Measurements from ENCODE around the gene DIAPH2. TPM values are rescaled to one million over a fixed set of nuclear protein-coding genes. Genes with fewer than 3 reads are reported as not detected.

The DIAPH2 gene
- total RNA-seq, 1 experiment from 2014 or later = 4.1 TPM

DNA sequence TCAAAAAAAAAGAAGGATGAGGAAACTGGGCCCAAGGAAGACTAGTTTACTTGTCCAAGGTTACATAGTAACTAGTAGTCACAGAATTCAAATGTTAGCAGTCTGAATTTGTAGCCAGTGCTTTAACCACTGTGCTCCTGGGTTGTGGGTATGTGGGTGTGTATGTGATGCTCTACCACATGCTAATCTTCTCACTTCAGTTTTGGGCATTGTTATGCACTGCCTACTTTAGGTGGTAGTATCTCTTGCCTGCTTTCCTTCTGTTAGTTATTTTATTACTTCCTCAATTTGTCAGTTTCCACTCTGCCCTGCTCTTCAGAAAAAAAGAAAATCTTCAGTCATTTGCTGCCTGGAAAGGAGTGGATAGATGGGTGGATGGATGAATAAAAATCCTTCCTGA lies 418.3 kb downstream of the DIAPH2 start:
- H3K27me3 ChIP-seq (replicated peaks) = no peaks in the 10 kb centered on the region
- no peaks in the 10 kb centered on the region for H3K9me3 ChIP-seq (replicated peaks)
- H3K4me3 ChIP-seq = no peak overlapping the region
- no peaks in the 10 kb centered on the region for H3K36me3 ChIP-seq
- no peak overlapping the region for H3K27ac ChIP-seq
- no peak for DNase-seq (ENCODE audit: low read depth in 1 of 2, low spot score in 2 of 2)
- H3K4me1 ChIP-seq (replicated peaks) = no peaks in the 10 kb centered on the region

GRCh38 chrX:97109730-97110129 lies 425.1 kb downstream of the DIAPH2 start:
- Histone ChIP-seq H3K4me3 (no peak overlapping the region), H3K27me3 (replicated peaks) (no peaks in the 10 kb centered on the region), H3K9me3 (replicated peaks) (no peaks in the 10 kb centered on the region), H3K36me3 (no peaks in the 10 kb centered on the region), H3K27ac (no peak overlapping the region), H3K4me1 (replicated peaks) (no peaks in the 10 kb centered on the region)
- no peak for DNase-seq (ENCODE audit: low read depth in 1 of 2, low spot score in 2 of 2)

GRCh38 chrX:97117572-97117971 lies 432.9 kb downstream of the DIAPH2 start:
- no peak for DNase-seq (ENCODE audit: low read depth in 1 of 2, low spot score in 2 of 2)
- no peaks in the 10 kb centered on the region for H3K36me3 ChIP-seq

DNA sequence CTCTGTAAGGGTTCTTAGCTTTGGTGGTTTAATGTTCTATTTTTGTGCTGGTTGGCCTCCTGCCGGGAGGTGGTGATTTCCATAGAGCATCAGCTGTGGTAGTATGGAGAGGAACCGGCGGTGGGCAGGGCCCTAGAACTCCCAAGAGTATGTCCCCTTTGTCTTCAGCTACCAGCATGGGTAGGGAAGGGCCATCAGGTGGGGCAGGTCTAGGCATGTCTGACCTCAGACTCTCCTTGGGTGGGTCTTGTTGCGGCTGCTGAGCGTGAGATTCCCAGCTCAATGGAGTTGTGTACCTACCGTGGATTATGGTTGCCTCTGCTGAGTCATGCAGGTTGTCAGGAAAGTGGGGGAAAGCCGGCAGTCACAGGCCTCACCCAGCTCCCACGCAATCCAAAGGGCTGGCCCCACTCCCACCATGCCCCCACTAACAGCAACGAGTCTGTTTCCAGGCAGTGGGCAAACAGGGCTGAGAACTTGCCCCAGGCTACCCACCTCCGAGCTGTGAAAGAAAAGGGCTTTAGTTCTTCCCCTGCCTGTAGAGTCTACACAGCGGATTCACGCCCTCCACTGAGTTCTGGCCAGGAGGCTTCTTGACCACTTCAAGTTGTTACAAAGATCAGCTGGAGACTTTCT lies 434.9 kb downstream of the DIAPH2 start:
- H3K4me3 ChIP-seq = no peak overlapping the region
- no peaks in the 10 kb centered on the region for H3K27me3 ChIP-seq (replicated peaks)
- H3K27ac ChIP-seq = no peak overlapping the region
- no peak for DNase-seq (ENCODE audit: low read depth in 1 of 2, low spot score in 2 of 2)
- no peaks in the 10 kb centered on the region for H3K4me1 ChIP-seq (replicated peaks)
- no peaks in the 10 kb centered on the region for H3K9me3 ChIP-seq (replicated peaks)
- no peaks in the 10 kb centered on the region for H3K36me3 ChIP-seq

More at GRCh38 chrX:97117572-97117971, 432.9 kb downstream of the DIAPH2 start:
- Histone ChIP-seq H3K4me1 (replicated peaks) (no peaks in the 10 kb centered on the region), H3K27ac (no peak overlapping the region), H3K27me3 (replicated peaks) (no peaks in the 10 kb centered on the region), H3K4me3 (no peak overlapping the region), H3K9me3 (replicated peaks) (no peaks in the 10 kb centered on the region)

DNA sequence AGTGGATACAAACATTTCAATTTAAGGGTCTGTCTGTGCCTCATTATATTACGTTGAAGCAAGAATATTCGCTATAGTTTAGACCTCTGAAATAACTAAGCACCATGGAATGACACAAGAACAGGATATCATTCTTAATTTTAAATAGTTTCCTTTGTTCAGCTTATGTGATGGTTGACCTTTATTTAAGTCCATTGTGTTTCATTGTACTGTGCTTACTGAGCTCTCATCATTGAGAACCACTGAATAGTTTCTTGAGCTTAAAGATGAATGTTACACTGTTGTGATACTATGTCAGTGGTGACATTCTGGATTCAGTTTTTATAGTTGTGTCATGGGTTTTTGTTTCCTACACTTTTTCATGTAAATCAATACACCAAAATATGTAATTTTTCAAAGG lies 438.4 kb downstream of the DIAPH2 start:
- H3K27ac ChIP-seq = no peak overlapping the region
- H3K27me3 ChIP-seq (replicated peaks) = no peaks in the 10 kb centered on the region
- H3K36me3 ChIP-seq = no peaks in the 10 kb centered on the region
- no peak for DNase-seq (ENCODE audit: low read depth in 1 of 2, low spot score in 2 of 2)
- H3K4me1 ChIP-seq (replicated peaks) = no peaks in the 10 kb centered on the region
- H3K9me3 ChIP-seq (replicated peaks) = no peaks in the 10 kb centered on the region
- no peak overlapping the region for H3K4me3 ChIP-seq

- H3K9me3 ChIP-seq (replicated peaks) = no peaks in the 10 kb centered on the region
- H3K4me3 ChIP-seq = no peak overlapping the region
- H3K36me3 ChIP-seq = no peaks in the 10 kb centered on the region
- H3K4me1 ChIP-seq (replicated peaks) = no peaks in the 10 kb centered on the region
- no peaks in the 10 kb centered on the region for H3K27me3 ChIP-seq (replicated peaks)
- H3K27ac ChIP-seq = no peak overlapping the region
- DNase-seq (ENCODE audit: low read depth in 1 of 2, low spot score in 2 of 2) = no peak
Measured at GRCh38 chrX:97126020-97126419, 441.4 kb downstream of the DIAPH2 start.

DNA sequence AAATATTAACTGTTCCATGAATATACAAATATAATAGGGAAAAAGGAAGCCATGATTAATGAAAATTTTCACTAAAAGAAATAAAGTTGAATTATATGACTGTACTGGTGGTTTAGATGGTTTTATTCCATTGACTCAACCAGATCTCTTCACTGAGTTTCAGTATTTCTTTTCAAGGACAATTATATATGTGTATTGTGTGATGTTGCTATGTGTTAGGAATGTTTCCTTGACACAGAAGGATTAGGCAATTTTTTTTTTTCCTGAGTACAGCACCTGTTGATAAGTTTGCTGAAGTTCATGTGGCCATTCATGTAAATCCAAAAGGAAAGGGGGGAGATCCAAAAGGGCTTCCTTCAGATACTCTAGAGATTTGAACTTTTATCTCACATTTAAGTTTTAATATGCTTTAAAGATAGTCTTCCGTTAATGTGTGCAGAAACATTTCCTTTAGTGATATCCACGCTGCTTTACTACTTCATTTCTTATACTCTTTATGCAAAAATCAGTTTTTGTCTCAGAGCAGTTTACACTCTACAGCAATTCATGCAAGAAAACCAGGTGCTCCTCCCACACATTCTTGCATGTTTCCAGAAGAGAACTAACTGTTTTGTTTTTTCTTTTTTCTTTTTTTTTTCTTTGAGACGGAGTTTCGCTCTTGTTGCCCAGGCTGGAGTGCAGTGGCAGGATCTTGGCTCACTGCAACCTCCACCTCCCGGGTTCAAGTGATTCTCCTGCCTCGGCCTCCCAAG lies 448.2 kb downstream of the DIAPH2 start:
- DNase-seq (ENCODE audit: low read depth in 1 of 2, low spot score in 2 of 2) = no peak
- Histone ChIP-seq H3K27me3 (replicated peaks) (no peaks in the 10 kb centered on the region), H3K4me1 (replicated peaks) (no peaks in the 10 kb centered on the region), H3K4me3 (no peak overlapping the region), H3K27ac (no peak overlapping the region), H3K36me3 (no peaks in the 10 kb centered on the region), H3K9me3 (replicated peaks) (no peaks in the 10 kb centered on the region)

DNA sequence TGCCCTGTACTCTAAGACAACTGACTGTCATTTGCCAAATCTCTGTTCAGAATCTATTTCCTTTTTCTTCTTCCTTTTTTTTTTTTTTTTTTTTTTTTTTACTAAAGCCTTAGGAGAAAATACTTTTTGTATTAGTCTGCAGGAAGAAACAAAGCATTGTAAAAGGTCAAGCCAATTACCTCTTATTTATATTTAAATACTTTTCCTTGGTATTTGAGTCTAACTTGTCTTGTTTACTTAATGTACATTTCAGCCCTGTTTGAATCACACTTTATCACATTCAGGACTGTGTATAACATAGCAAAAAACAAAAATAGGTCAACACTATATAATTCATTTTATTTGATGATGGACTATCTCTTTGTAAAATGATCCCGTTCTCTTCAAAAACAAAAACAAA lies 461.3 kb downstream of the DIAPH2 start:
- Histone ChIP-seq H3K36me3 (no peaks in the 10 kb centered on the region), H3K4me3 (no peak overlapping the region), H3K4me1 (replicated peaks) (no peaks in the 10 kb centered on the region), H3K27ac (no peak overlapping the region), H3K27me3 (replicated peaks) (no peaks in the 10 kb centered on the region), H3K9me3 (replicated peaks) (no peaks in the 10 kb centered on the region)
- DNase-seq (ENCODE audit: low read depth in 1 of 2, low spot score in 2 of 2) = no peak

GRCh38 chrX:97155816-97156215 lies 471.2 kb downstream of the DIAPH2 start:
- H3K4me1 ChIP-seq (replicated peaks) = no peaks in the 10 kb centered on the region
- H3K4me3 ChIP-seq = no peak overlapping the region
- DNase-seq (ENCODE audit: low read depth in 1 of 2, low spot score in 2 of 2) = no peak

DNA sequence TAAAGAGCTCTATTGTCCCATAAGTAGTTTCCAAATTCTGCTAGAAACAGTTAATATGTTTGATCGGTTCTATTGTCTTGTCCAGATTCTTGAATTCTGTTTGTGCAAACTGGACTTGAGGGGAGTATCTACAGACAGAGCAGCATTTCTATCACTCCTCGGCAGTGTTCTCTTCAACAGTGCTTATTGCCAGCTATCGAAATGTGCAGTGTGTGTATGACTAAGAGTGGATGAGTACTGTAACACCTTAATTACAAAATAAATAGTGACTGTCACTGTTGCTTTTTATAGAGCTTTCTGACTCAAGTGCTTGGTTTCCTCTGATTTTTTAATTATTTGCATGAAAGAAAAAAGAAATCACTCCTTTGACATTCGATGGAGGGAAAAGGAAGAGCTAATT lies 473.6 kb downstream of the DIAPH2 start:
- no peaks in the 10 kb centered on the region for H3K4me1 ChIP-seq (replicated peaks)
- no peak overlapping the region for H3K27ac ChIP-seq
- no peak overlapping the region for H3K4me3 ChIP-seq
- no peaks in the 10 kb centered on the region for H3K27me3 ChIP-seq (replicated peaks)
- DNase-seq (ENCODE audit: low read depth in 1 of 2, low spot score in 2 of 2) = no peak
- H3K36me3 ChIP-seq = no peaks in the 10 kb centered on the region
- H3K9me3 ChIP-seq (replicated peaks) = no peaks in the 10 kb centered on the region

More at GRCh38 chrX:97155816-97156215, 471.2 kb downstream of the DIAPH2 start:
- Histone ChIP-seq H3K27ac (no peak overlapping the region), H3K9me3 (replicated peaks) (no peaks in the 10 kb centered on the region), H3K36me3 (no peaks in the 10 kb centered on the region), H3K27me3 (replicated peaks) (no peaks in the 10 kb centered on the region)

DNA sequence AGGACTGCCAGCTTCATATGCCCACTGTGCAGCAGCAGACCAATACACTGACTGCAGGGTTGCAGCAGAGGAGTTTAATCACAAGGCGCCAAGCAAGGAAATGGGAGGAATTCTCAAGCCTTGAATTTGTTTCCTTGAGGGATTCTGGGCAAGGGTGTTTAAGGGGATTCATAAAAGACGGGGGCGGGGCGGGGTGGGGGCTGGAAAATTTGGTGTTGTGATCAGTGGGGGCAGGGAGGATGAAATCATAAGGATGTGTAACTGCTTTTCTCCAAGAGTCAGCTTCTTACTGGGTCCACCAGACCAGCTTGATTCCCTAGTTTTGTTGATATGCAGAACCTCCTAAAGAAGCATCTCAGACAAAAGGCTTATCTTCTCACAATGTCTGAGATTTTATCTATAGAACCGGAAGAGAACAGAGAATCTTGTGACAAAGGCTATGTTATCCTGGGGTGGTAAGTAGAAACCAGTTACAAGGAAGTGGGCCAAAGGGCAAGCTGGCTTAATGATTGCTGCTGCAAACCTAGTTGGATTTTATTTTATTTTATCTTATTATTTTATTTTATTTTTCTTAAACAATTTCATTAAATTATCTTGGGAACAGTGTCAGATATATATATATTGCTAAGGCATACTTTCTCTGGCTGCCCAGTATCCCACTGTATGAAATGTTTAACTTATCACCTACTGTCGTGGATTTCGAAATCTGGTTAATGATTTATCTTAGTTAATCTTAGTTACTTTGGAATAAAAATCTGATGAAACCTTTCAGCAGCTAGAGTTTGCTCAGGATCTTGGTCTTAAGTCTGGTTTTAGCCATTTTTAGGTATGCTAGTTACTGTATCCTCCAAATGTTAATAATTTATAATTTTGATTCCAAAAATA lies 475.5 kb downstream of the DIAPH2 start:
- Histone ChIP-seq H3K4me3 (no peak overlapping the region), H3K36me3 (no peaks in the 10 kb centered on the region), H3K27ac (no peak overlapping the region), H3K27me3 (replicated peaks) (no peaks in the 10 kb centered on the region), H3K4me1 (replicated peaks) (no peaks in the 10 kb centered on the region), H3K9me3 (replicated peaks) (no peaks in the 10 kb centered on the region)
- DNase-seq (ENCODE audit: low read depth in 1 of 2, low spot score in 2 of 2) = no peak

DNA sequence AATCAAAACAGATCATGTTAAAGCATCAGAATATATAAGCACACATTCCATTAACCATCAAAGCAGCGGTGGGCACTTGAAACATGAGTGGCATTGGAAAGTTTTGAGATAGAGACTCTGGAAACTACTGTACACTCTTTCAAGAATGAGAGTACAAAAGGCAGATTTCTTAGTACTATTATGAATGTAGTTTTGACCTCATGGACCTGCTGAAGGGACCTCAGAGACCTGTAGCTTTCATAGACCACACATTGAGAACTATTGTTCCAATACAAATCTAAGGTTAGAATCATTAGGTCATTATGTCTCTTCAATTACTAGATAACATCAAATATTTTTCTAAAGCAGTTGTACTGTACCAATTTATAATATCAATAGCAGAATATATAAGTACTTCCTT lies 482.7 kb downstream of the DIAPH2 start:
- Histone ChIP-seq H3K4me3 (no peak overlapping the region), H3K27ac (no peak overlapping the region), H3K9me3 (replicated peaks) (no peaks in the 10 kb centered on the region), H3K36me3 (no peaks in the 10 kb centered on the region), H3K27me3 (replicated peaks) (no peaks in the 10 kb centered on the region), H3K4me1 (replicated peaks) (no peaks in the 10 kb centered on the region)
- no peak for DNase-seq (ENCODE audit: low read depth in 1 of 2, low spot score in 2 of 2)

GRCh38 chrX:97168646-97169045 lies 484.0 kb downstream of the DIAPH2 start:
- DNase-seq (ENCODE audit: low read depth in 1 of 2, low spot score in 2 of 2) = no peak
- Histone ChIP-seq H3K27me3 (replicated peaks) (no peaks in the 10 kb centered on the region), H3K27ac (no peak overlapping the region), H3K9me3 (replicated peaks) (no peaks in the 10 kb centered on the region), H3K4me3 (no peak overlapping the region), H3K36me3 (no peaks in the 10 kb centered on the region), H3K4me1 (replicated peaks) (no peaks in the 10 kb centered on the region)

DNA sequence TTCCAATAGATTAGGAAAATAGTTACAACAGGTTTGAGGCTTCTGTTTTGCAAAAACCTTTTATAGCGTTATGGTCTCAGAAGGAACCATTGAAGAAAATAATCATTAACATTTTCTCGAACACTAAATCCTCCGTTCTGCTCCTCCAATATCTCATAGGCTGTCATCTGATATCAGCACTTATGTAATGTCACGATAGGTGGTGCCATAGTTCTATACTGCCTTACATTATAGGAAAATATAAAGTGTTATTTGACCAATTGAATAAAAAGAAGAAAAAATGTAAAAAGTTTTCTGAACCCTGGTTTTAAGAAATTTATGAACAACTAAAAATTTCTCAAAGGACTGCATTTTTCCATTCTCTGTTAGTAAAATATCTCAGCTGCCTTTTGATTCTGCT lies 490.5 kb downstream of the DIAPH2 start:
- Histone ChIP-seq H3K27me3 (replicated peaks) (no peaks in the 10 kb centered on the region), H3K9me3 (replicated peaks) (no peaks in the 10 kb centered on the region), H3K4me1 (replicated peaks) (no peaks in the 10 kb centered on the region), H3K27ac (no peak overlapping the region), H3K4me3 (no peak overlapping the region), H3K36me3 (no peaks in the 10 kb centered on the region)
- DNase-seq (ENCODE audit: low read depth in 1 of 2, low spot score in 2 of 2) = no peak

Data from SJSA1 (cell line).